ENCODE data around the gene MRNIP.

MRNIP gene

GRCh38 chr5:179893958-179894895 is 35.6 kb upstream of the MRNIP start:
- no peaks in the 10 kb centered on the region for H3K4me1 ChIP-seq
- H3K79me2 ChIP-seq = no peaks in the 10 kb centered on the region
- no peak overlapping the region for H2AFZ ChIP-seq
- no peaks in the 10 kb centered on the region for H3K27me3 ChIP-seq (ENCODE audit: control insufficient read depth, insufficient read depth, low read length)
- H3K9ac ChIP-seq = no peak overlapping the region
- H3K27ac ChIP-seq = no peak overlapping the region
- H3K4me2 ChIP-seq (ENCODE audit: low read length) = no peak overlapping the region
- H3K9me3 ChIP-seq (ENCODE audit: control insufficient read depth, low read length) = no peaks in the 10 kb centered on the region
- TF ChIP-seq CTCF (IDR thresholded peaks at IDR 0.05) = no peak
- H3K36me3 ChIP-seq (ENCODE audit: control insufficient read depth, insufficient read depth, low read length) = no peaks in the 10 kb centered on the region
- no peak overlapping the region for H3K4me3 ChIP-seq (ENCODE audit: low read depth, low read length)

GRCh38 chr5:179893076-179893957 is 34.7 kb upstream of the MRNIP start:
- H3K9me3 ChIP-seq (ENCODE audit: control insufficient read depth, low read length) = no peaks in the 10 kb centered on the region
- no peak overlapping the region for H3K4me2 ChIP-seq (ENCODE audit: low read length)
- TF ChIP-seq CTCF (IDR thresholded peaks at IDR 0.05) = no peak
- no peak overlapping the region for H2AFZ ChIP-seq
- H3K4me3 ChIP-seq (ENCODE audit: low read depth, low read length) = no peak overlapping the region
- no peaks in the 10 kb centered on the region for H3K36me3 ChIP-seq (ENCODE audit: control insufficient read depth, insufficient read depth, low read length)
- H3K27me3 ChIP-seq (ENCODE audit: control insufficient read depth, insufficient read depth, low read length) = no peaks in the 10 kb centered on the region
- H3K4me1 ChIP-seq = no peaks in the 10 kb centered on the region
- H3K79me2 ChIP-seq = no peaks in the 10 kb centered on the region
- H3K27ac ChIP-seq = no peak overlapping the region
- no peak overlapping the region for H3K9ac ChIP-seq

GRCh38 chr5:179892255-179892654 is 33.6 kb upstream of the MRNIP start:
- Histone ChIP-seq H3K27me3 (ENCODE audit: control insufficient read depth, insufficient read depth, low read length) (no peaks in the 10 kb centered on the region), H3K4me3 (ENCODE audit: low read depth, low read length) (no peak overlapping the region), H2AFZ (no peak overlapping the region), H3K4me1 (no peaks in the 10 kb centered on the region), H3K9me3 (ENCODE audit: control insufficient read depth, low read length) (no peaks in the 10 kb centered on the region), H3K4me2 (ENCODE audit: low read length) (no peak overlapping the region), H3K79me2 (no peaks in the 10 kb centered on the region), H3K36me3 (ENCODE audit: control insufficient read depth, insufficient read depth, low read length) (no peaks in the 10 kb centered on the region), H3K9ac (no peak overlapping the region), H3K27ac (no peak overlapping the region)
- no peak for TF ChIP-seq CTCF (IDR thresholded peaks at IDR 0.05)

- TF ChIP-seq CTCF (IDR thresholded peaks at IDR 0.05) = no peak
- no peak overlapping the region for H3K4me2 ChIP-seq (ENCODE audit: low read length)
- H3K36me3 ChIP-seq (ENCODE audit: control insufficient read depth, insufficient read depth, low read length) = no peaks in the 10 kb centered on the region
- H3K27me3 ChIP-seq (ENCODE audit: control insufficient read depth, insufficient read depth, low read length) = no peaks in the 10 kb centered on the region
- no peaks in the 10 kb centered on the region for H3K4me1 ChIP-seq
- H3K9ac ChIP-seq = no peak overlapping the region
- H2AFZ ChIP-seq = no peak overlapping the region
- H3K9me3 ChIP-seq (ENCODE audit: control insufficient read depth, low read length) = no peaks in the 10 kb centered on the region
- no peak overlapping the region for H3K4me3 ChIP-seq (ENCODE audit: low read depth, low read length)
- no peak overlapping the region for H3K27ac ChIP-seq
- H3K79me2 ChIP-seq = no peaks in the 10 kb centered on the region
These were observed 32.4 kb upstream of the MRNIP start for GRCh38 chr5:179890751-179891682.

Data from parathyroid adenoma (tissue), 2 donors.